Hepatocyte (in vitro differentiated cells): ENCODE measurements around the gene TNNT2.

Experiments
- CTCF ChIP-seq: fragments of 200-600 bp; sonication (generic); IDR thresholded peaks from 2 replicates; pipeline ENCODE4 v1.5.1; 2016; ENCODE audit warnings: antibody characterized with exemption, mild to moderate bottlenecking; ENCODE audit not compliant: poor library complexity
- EZH2 ChIP-seq: fragments of 200-600 bp; sonication (generic); IDR thresholded peaks from 2 replicates; pipeline ENCODE4 v1.6.1; 2016; ENCODE audit warnings: antibody characterized with exemption, mild to moderate bottlenecking, borderline replicate concordance
- EZH2phosphoT487 ChIP-seq: fragments of 200-600 bp; sonication (generic); IDR thresholded peaks from one replicate; pipeline ENCODE4 v1.6.1; 2018; ENCODE audit warnings: antibody characterized with exemption, mild to moderate bottlenecking, low read depth, moderate library complexity; ENCODE audit not compliant: unreplicated experiment, severe bottlenecking

- TF ChIP-seq CTCF (no peak), EZH2phosphoT487 (no peak), EZH2 (no peak)
These were observed 42.2 kb downstream of the TNNT2 start for GRCh38 chr1:201335174-201335870.
